Type B pancreatic cell (in vitro differentiated cells): Measurements from ENCODE around the gene S100A2. TPM values are rescaled to one million over a fixed set of nuclear protein-coding genes. Genes with fewer than 3 reads are reported as not detected.
A peak's percentile ranks its signal among the peaks of the same experiment; 100 is the strongest.

ENCODE experiments used
- DNase-seq: peaks from one replicate; pipeline ENCODE4 v3.0.0; 2021; ENCODE audit warnings: mixed read lengths; ENCODE audit not compliant: unreplicated experiment; ENCODE audit errors: extremely low spot score
- H3K27ac Mint-ChIP-seq: 2 replicates; pipeline ENCODE4 v1.8.0; 2021; ENCODE audit warnings: mild to moderate bottlenecking, mixed read lengths
- H3K27me3 Mint-ChIP-seq: 2 replicates; pipeline ENCODE4 v1.8.0; 2021; ENCODE audit warnings: mixed read lengths
- H3K36me3 Mint-ChIP-seq: 2 replicates; pipeline ENCODE4 v1.8.0; 2021; ENCODE audit warnings: mixed read lengths
- H3K4me1 Mint-ChIP-seq: one replicate; pipeline ENCODE4 v1.8.0; 2021; ENCODE audit warnings: mixed read lengths; ENCODE audit not compliant: unreplicated experiment
- H3K4me3 Mint-ChIP-seq: 2 replicates; pipeline ENCODE4 v1.8.0; 2021; ENCODE audit warnings: mild to moderate bottlenecking, mixed read lengths
- H3K9me3 Mint-ChIP-seq: 2 replicates; pipeline ENCODE4 v1.8.0; 2021; ENCODE audit warnings: mixed read lengths
- total RNA-seq: library from RNA; stranded (reverse); gene quantifications from 2 replicates; pipeline ENCODE4 v1.2.1, GENCODE V29; 2021; ENCODE audit warnings: low replicate concordance
- TF ChIP-seq, protein P1 (sequence below): fragments of 200-600 bp; sonication (generic); conservative IDR thresholded peaks from 2 replicates; pipeline ENCODE4 v1.5.0; 2021; ENCODE audit warnings: antibody characterized with exemption, mild to moderate bottlenecking

S100A2 gene
- total RNA-seq, 1 donor from 2014 or later = 0.75 TPM

GRCh38 chr1:153572569-153573015, 6.9 kb upstream of the S100A2 start:
- no peaks in the 10 kb centered on the region for H3K36me3 Mint-ChIP-seq
- H3K27ac Mint-ChIP-seq = peak overlapping the region; percentile 37
- H3K9me3 Mint-ChIP-seq = no peaks in the 10 kb centered on the region
- peaks cover 29% of the 10 kb centered on the region for H3K4me1 Mint-ChIP-seq
- no peaks in the 10 kb centered on the region for H3K27me3 Mint-ChIP-seq
- TF ChIP-seq, protein P1, sequence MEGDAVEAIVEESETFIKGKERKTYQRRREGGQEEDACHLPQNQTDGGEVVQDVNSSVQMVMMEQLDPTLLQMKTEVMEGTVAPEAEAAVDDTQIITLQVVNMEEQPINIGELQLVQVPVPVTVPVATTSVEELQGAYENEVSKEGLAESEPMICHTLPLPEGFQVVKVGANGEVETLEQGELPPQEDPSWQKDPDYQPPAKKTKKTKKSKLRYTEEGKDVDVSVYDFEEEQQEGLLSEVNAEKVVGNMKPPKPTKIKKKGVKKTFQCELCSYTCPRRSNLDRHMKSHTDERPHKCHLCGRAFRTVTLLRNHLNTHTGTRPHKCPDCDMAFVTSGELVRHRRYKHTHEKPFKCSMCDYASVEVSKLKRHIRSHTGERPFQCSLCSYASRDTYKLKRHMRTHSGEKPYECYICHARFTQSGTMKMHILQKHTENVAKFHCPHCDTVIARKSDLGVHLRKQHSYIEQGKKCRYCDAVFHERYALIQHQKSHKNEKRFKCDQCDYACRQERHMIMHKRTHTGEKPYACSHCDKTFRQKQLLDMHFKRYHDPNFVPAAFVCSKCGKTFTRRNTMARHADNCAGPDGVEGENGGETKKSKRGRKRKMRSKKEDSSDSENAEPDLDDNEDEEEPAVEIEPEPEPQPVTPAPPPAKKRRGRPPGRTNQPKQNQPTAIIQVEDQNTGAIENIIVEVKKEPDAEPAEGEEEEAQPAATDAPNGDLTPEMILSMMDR = peak; percentile 70
- no peak overlapping the region for H3K4me3 Mint-ChIP-seq
- DNase-seq = no peak

- H3K4me1 Mint-ChIP-seq = peaks cover 35% of the 10 kb centered on the region
- H3K36me3 Mint-ChIP-seq = no peaks in the 10 kb centered on the region
- H3K27me3 Mint-ChIP-seq = no peaks in the 10 kb centered on the region
- H3K9me3 Mint-ChIP-seq = no peaks in the 10 kb centered on the region
- H3K4me3 Mint-ChIP-seq = no peak overlapping the region
- no peak for DNase-seq
- TF ChIP-seq, protein P1 = no peak
- H3K27ac Mint-ChIP-seq = peak overlapping the region; percentile 55
These were observed 6.1 kb upstream of the S100A2 start for GRCh38 chr1:153571706-153572105.

DNA sequence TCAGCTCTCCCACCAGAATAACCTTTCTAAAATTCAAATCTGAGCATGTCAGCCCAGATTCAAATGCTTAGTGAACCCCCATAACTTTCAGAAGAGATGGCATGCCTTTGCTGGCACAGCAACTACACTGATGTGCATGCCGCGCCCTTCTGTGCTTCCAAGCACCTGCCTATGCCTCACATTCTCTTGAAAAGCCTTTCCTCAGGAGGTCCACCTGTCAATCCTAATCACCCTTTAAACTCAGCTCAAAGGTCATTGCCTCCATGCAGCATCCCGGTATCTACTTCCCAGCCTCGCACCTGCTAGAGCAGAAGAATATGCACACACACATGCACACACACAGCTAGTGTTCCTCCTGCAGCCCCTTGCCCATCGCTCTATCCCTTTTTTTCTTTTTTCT, 5.2 kb upstream of the S100A2 start:
- Mint-ChIP-seq H3K36me3 (no peaks in the 10 kb centered on the region), H3K27ac (peak overlapping the region; percentile 51), H3K4me1 (peaks cover 40% of the 10 kb centered on the region), H3K9me3 (no peaks in the 10 kb centered on the region), H3K4me3 (no peak overlapping the region), H3K27me3 (no peaks in the 10 kb centered on the region)
- TF ChIP-seq, protein P1 = no peak
- no peak for DNase-seq

- Mint-ChIP-seq H3K36me3 (no peaks in the 10 kb centered on the region), H3K9me3 (no peaks in the 10 kb centered on the region), H3K27ac (peak overlapping the region; percentile 52), H3K27me3 (no peaks in the 10 kb centered on the region), H3K4me3 (no peak overlapping the region), H3K4me1 (peaks cover 43% of the 10 kb centered on the region)
- TF ChIP-seq, protein P1 = no peak
- no peak for DNase-seq
These were observed 3.8 kb upstream of the S100A2 start for GRCh38 chr1:153569465-153569864.

- DNase-seq = peak; percentile 92
- peak overlapping the region; percentile 81 for H3K4me3 Mint-ChIP-seq
- H3K4me1 Mint-ChIP-seq = peaks cover 43% of the 10 kb centered on the region
- H3K27me3 Mint-ChIP-seq = no peaks in the 10 kb centered on the region
- peak overlapping the region; percentile 97 for H3K27ac Mint-ChIP-seq
- TF ChIP-seq, protein P1 = peak; percentile 98
- H3K9me3 Mint-ChIP-seq = no peaks in the 10 kb centered on the region
- H3K36me3 Mint-ChIP-seq = no peaks in the 10 kb centered on the region
These were observed 2.9 kb upstream of the S100A2 start for GRCh38 chr1:153568367-153569099.
